HEK293 (cell line): Measurements from ENCODE around the gene FILIP1.

Source experiments
- CTCF ChIP-seq: fragments of 450-650 bp; formaldehyde crosslinking; IDR thresholded peaks from 2 replicates; pipeline ENCODE4 v1.5.1; 2016; ENCODE audit warnings: missing biosample characterization, missing genetic modification characterization
- KLF17 ChIP-seq: fragments of 450-650 bp; formaldehyde crosslinking; IDR thresholded peaks from 2 replicates; pipeline ENCODE4 v1.5.1; 2016; ENCODE audit warnings: missing biosample characterization, missing genetic modification characterization
- OSR2 ChIP-seq: fragments of 450-650 bp; formaldehyde crosslinking; IDR thresholded peaks from 2 replicates; pipeline ENCODE4 v1.5.1; 2016; ENCODE audit warnings: missing biosample characterization, missing genetic modification characterization
- ZBTB6 ChIP-seq: fragments of 450-650 bp; formaldehyde crosslinking; IDR thresholded peaks from 2 replicates; pipeline ENCODE4 v1.5.1; 2017; ENCODE audit warnings: missing biosample characterization, missing genetic modification characterization
- ZFP3 ChIP-seq: fragments of 450-650 bp; formaldehyde crosslinking; IDR thresholded peaks from 2 replicates; pipeline ENCODE4 v1.5.1; 2016; ENCODE audit warnings: low read depth, missing biosample characterization, missing genetic modification characterization
- ZNF10 ChIP-seq: fragments of 450-650 bp; formaldehyde crosslinking; IDR thresholded peaks from 2 replicates; pipeline ENCODE4 v1.5.1; 2017; ENCODE audit warnings: missing biosample characterization, missing genetic modification characterization
- ZNF155 ChIP-seq: fragments of 450-650 bp; formaldehyde crosslinking; IDR thresholded peaks from 2 replicates; pipeline ENCODE4 v1.5.1; 2016; ENCODE audit warnings: missing biosample characterization, missing genetic modification characterization
- ZNF202 ChIP-seq: fragments of 450-650 bp; formaldehyde crosslinking; IDR thresholded peaks from 2 replicates; pipeline ENCODE4 v1.5.1; 2016; ENCODE audit warnings: missing biosample characterization, missing genetic modification characterization, borderline replicate concordance
- ZNF221 ChIP-seq: fragments of 450-650 bp; formaldehyde crosslinking; IDR thresholded peaks from 2 replicates; pipeline ENCODE4 v1.5.1; 2017; ENCODE audit warnings: missing biosample characterization, missing genetic modification characterization, borderline replicate concordance
- ZNF280C ChIP-seq: fragments of 450-650 bp; formaldehyde crosslinking; IDR thresholded peaks from 2 replicates; pipeline ENCODE4 v1.5.1; 2016; ENCODE audit warnings: missing biosample characterization, missing genetic modification characterization
- ZNF292 ChIP-seq: fragments of 450-650 bp; formaldehyde crosslinking; IDR thresholded peaks from 2 replicates; pipeline ENCODE4 v1.5.1; 2016; ENCODE audit warnings: low read depth, missing biosample characterization, missing genetic modification characterization, borderline replicate concordance
- ZNF416 ChIP-seq: fragments of 450-650 bp; formaldehyde crosslinking; IDR thresholded peaks from 2 replicates; pipeline ENCODE4 v1.5.1; 2016; ENCODE audit warnings: missing biosample characterization, missing genetic modification characterization
- ZNF423 ChIP-seq: fragments of 450-650 bp; formaldehyde crosslinking; IDR thresholded peaks from 2 replicates; pipeline ENCODE4 v1.5.1; 2016; ENCODE audit warnings: missing biosample characterization, missing genetic modification characterization
- ZNF48 ChIP-seq: fragments of 450-650 bp; formaldehyde crosslinking; IDR thresholded peaks from 2 replicates; pipeline ENCODE4 v1.5.1; 2016; ENCODE audit warnings: missing biosample characterization, missing genetic modification characterization
- ZNF654 ChIP-seq: fragments of 450-650 bp; formaldehyde crosslinking; IDR thresholded peaks from 2 replicates; pipeline ENCODE4 v1.5.1; 2016; ENCODE audit warnings: low read depth, missing biosample characterization, missing genetic modification characterization
- ZNF660 ChIP-seq: fragments of 450-650 bp; IDR thresholded peaks from 2 replicates; pipeline ENCODE4 v1.5.1; 2018; ENCODE audit warnings: missing biosample characterization, mild to moderate bottlenecking, missing genetic modification characterization
- ZNF76 ChIP-seq: fragments of 450-650 bp; formaldehyde crosslinking; IDR thresholded peaks from 2 replicates; pipeline ENCODE4; 2016; ENCODE audit warnings: low read depth, missing biosample characterization, missing genetic modification characterization, borderline replicate concordance
- ZNF785 ChIP-seq: fragments of 450-650 bp; formaldehyde crosslinking; IDR thresholded peaks from 2 replicates; pipeline ENCODE4 v1.5.1; 2016; ENCODE audit warnings: missing biosample characterization, missing genetic modification characterization
- TF ChIP-seq, protein P1 (sequence below): fragments of 450-650 bp; formaldehyde crosslinking; IDR thresholded peaks from 2 replicates; pipeline ENCODE4 v1.5.1; 2016; ENCODE audit warnings: missing biosample characterization, missing genetic modification characterization, borderline replicate concordance
- TF ChIP-seq, protein P2 (sequence below): fragments of 450-650 bp; formaldehyde crosslinking; IDR thresholded peaks from 2 replicates; pipeline ENCODE4 v1.5.1; 2016; ENCODE audit warnings: missing biosample characterization, missing genetic modification characterization
- TF ChIP-seq, protein P3 (sequence below): fragments of 450-650 bp; formaldehyde crosslinking; IDR thresholded peaks from 2 replicates; pipeline ENCODE4 v1.5.1; 2016; ENCODE audit warnings: missing biosample characterization, missing genetic modification characterization

FILIP1 gene

GRCh38 chr6:75412969-75413662 is 80.5 kb downstream of the FILIP1 start (continued):
- no peak for TF ChIP-seq ZNF416 (tag by site-specific recombination)
- TF ChIP-seq, protein P1, sequence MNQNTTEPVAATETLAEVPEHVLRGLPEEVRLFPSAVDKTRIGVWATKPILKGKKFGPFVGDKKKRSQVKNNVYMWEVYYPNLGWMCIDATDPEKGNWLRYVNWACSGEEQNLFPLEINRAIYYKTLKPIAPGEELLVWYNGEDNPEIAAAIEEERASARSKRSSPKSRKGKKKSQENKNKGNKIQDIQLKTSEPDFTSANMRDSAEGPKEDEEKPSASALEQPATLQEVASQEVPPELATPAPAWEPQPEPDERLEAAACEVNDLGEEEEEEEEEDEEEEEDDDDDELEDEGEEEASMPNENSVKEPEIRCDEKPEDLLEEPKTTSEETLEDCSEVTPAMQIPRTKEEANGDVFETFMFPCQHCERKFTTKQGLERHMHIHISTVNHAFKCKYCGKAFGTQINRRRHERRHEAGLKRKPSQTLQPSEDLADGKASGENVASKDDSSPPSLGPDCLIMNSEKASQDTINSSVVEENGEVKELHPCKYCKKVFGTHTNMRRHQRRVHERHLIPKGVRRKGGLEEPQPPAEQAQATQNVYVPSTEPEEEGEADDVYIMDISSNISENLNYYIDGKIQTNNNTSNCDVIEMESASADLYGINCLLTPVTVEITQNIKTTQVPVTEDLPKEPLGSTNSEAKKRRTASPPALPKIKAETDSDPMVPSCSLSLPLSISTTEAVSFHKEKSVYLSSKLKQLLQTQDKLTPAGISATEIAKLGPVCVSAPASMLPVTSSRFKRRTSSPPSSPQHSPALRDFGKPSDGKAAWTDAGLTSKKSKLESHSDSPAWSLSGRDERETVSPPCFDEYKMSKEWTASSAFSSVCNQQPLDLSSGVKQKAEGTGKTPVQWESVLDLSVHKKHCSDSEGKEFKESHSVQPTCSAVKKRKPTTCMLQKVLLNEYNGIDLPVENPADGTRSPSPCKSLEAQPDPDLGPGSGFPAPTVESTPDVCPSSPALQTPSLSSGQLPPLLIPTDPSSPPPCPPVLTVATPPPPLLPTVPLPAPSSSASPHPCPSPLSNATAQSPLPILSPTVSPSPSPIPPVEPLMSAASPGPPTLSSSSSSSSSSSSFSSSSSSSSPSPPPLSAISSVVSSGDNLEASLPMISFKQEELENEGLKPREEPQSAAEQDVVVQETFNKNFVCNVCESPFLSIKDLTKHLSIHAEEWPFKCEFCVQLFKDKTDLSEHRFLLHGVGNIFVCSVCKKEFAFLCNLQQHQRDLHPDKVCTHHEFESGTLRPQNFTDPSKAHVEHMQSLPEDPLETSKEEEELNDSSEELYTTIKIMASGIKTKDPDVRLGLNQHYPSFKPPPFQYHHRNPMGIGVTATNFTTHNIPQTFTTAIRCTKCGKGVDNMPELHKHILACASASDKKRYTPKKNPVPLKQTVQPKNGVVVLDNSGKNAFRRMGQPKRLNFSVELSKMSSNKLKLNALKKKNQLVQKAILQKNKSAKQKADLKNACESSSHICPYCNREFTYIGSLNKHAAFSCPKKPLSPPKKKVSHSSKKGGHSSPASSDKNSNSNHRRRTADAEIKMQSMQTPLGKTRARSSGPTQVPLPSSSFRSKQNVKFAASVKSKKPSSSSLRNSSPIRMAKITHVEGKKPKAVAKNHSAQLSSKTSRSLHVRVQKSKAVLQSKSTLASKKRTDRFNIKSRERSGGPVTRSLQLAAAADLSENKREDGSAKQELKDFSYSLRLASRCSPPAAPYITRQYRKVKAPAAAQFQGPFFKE: no peak
- TF ChIP-seq ZNF76 (tag by site-specific recombination): no peak
- TF ChIP-seq ZNF423 (tag by site-specific recombination): peak; percentile 70
- TF ChIP-seq ZNF155 (tag by site-specific recombination): no peak
- peak; percentile 88 for TF ChIP-seq OSR2 (tag by site-specific recombination)
- TF ChIP-seq ZNF654 (tag by site-specific recombination): no peak
- TF ChIP-seq, protein P2, sequence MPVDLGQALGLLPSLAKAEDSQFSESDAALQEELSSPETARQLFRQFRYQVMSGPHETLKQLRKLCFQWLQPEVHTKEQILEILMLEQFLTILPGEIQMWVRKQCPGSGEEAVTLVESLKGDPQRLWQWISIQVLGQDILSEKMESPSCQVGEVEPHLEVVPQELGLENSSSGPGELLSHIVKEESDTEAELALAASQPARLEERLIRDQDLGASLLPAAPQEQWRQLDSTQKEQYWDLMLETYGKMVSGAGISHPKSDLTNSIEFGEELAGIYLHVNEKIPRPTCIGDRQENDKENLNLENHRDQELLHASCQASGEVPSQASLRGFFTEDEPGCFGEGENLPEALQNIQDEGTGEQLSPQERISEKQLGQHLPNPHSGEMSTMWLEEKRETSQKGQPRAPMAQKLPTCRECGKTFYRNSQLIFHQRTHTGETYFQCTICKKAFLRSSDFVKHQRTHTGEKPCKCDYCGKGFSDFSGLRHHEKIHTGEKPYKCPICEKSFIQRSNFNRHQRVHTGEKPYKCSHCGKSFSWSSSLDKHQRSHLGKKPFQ (tag by site-specific recombination): no peak
- peak; percentile 68; the same call in 1 of the 2 replicates for TF ChIP-seq ZBTB6 (tag by site-specific recombination)
- peak; percentile 94 for TF ChIP-seq KLF17 (tag by site-specific recombination)
- no peak for TF ChIP-seq ZFP3
- TF ChIP-seq ZNF785: no peak
- no peak for TF ChIP-seq ZNF48 (tag by site-specific recombination)
- TF ChIP-seq ZNF10 (tag by site-specific recombination): peak; percentile 40; the same call in 1 of the 2 replicates
- no peak for TF ChIP-seq ZNF292
- peak; percentile 54; the same call in 1 of the 2 replicates for TF ChIP-seq ZNF660 (tag by site-specific recombination)
- TF ChIP-seq CTCF (tag by site-specific recombination): no peak
- TF ChIP-seq ZNF221 (tag by site-specific recombination): no peak
- no peak for TF ChIP-seq ZNF280C (tag by site-specific recombination)
- TF ChIP-seq, protein P3, sequence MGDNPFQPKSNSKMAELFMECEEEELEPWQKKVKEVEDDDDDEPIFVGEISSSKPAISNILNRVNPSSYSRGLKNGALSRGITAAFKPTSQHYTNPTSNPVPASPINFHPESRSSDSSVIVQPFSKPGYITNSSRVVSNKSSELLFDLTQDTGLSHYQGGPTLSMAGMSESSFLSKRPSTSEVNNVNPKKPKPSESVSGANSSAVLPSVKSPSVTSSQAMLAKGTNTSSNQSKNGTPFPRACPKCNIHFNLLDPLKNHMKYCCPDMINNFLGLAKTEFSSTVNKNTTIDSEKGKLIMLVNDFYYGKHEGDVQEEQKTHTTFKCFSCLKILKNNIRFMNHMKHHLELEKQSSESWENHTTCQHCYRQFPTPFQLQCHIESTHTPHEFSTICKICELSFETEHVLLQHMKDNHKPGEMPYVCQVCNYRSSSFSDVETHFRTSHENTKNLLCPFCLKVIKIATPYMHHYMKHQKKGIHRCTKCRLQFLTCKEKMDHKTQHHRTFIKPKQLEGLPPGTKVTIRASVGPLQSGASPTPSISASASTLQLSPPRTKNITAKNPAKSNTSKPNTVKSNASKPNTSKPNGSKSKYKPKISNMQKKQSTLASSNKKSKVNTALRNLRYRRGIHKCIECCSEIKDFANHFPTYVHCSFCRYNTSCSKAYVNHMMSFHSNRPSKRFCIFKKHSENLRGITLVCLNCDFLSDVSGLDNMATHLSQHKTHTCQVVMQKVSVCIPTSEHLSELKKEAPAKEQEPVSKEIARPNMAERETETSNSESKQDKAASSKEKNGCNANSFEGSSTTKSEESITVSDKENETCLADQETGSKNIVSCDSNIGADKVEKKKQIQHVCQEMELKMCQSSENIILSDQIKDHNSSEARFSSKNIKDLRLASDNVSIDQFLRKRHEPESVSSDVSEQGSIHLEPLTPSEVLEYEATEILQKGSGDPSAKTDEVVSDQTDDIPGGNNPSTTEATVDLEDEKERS (tag by site-specific recombination): no peak
- TF ChIP-seq ZNF202 (tag by site-specific recombination): no peak
